NT2/D1 (cell line): ENCODE measurements around the gene RNF151.
"Not testable (repeated sequence)": the region's sequence is repeated elsewhere in the genome, so short reads cannot be mapped to it uniquely, and the experiment has no call there.

ENCODE experiments used
- DNase-seq: peaks from one replicate; pipeline ENCODE4 v3.0.0-alpha.2; 2011; ENCODE audit warnings: low read depth, low spot score
- H3K27me3 ChIP-seq: 2 replicates; pipeline ENCODE4 v1.6.0; 2011; ENCODE audit warnings: mild to moderate bottlenecking; ENCODE audit not compliant: insufficient read length, insufficient read depth
- H3K36me3 ChIP-seq: 2 replicates; pipeline ENCODE4 v1.6.1; 2011; ENCODE audit warnings: mild to moderate bottlenecking, low read length, mixed read lengths; ENCODE audit not compliant: insufficient read depth, insufficient read length
- H3K4me1 ChIP-seq: 2 replicates; pipeline ENCODE4 v1.5.1; 2011; ENCODE audit not compliant: insufficient read depth, insufficient read length
- H3K4me3 ChIP-seq: 2 replicates; pipeline ENCODE4 v1.5.1; 2011; ENCODE audit warnings: low read depth; ENCODE audit not compliant: insufficient read length
- H3K9ac ChIP-seq: 2 replicates; pipeline ENCODE4 v1.6.0; 2011; ENCODE audit warnings: low read depth; ENCODE audit not compliant: insufficient read length
- H3K9me3 ChIP-seq: 2 replicates; pipeline ENCODE4 v1.5.1; 2011; ENCODE audit warnings: mild to moderate bottlenecking, low read length; ENCODE audit not compliant: insufficient read depth
- SUZ12 ChIP-seq: IDR thresholded peaks from 2 replicates; pipeline ENCODE4 v1.6.1; 2011; ENCODE audit not compliant: insufficient read length, insufficient read depth; ENCODE audit errors: extremely low read depth
- YY1 ChIP-seq: IDR thresholded peaks from 2 replicates; pipeline ENCODE4 v1.6.1; 2011; ENCODE audit not compliant: insufficient read length, insufficient read depth
- ZNF274 ChIP-seq: IDR thresholded peaks from 2 replicates; pipeline ENCODE4 v1.6.1; 2011; ENCODE audit warnings: mild to moderate bottlenecking, low read depth, low read length

Gene RNF151

GRCh38 chr16:1966460-1966859 lies at the start of gene RNF151:
TSS of gene RNF151 (plus strand) at chr16:1966856. CDS start at chr16:1966882, 26 bp downstream.
- Histone ChIP-seq H3K36me3 (peaks cover 59% of the 10 kb centered on the region), H3K4me1 (peaks cover 7% of the 10 kb centered on the region), H3K27me3 (no peaks in the 10 kb centered on the region), H3K9ac (peak within 1 kb of the TSS; percentile 100), H3K4me3 (peak within 1 kb of the TSS; percentile 90), H3K9me3 (no peaks in the 10 kb centered on the region)
- TF ChIP-seq YY1 (no peak), ZNF274 (no peak), SUZ12 (no peak)
- no peak for DNase-seq

GRCh38 chr16:1917056-1917664 lies 49.5 kb upstream of the RNF151 start:
- Histone ChIP-seq H3K27me3 (peaks cover 51% of the 10 kb centered on the region), H3K9ac (peak overlapping the region; percentile 74), H3K36me3 (no peaks in the 10 kb centered on the region), H3K4me3 (no peak overlapping the region), H3K9me3 (no peaks in the 10 kb centered on the region), H3K4me1 (peaks cover 44% of the 10 kb centered on the region)
- no peak for DNase-seq
- TF ChIP-seq ZNF274 (no peak), YY1 (no peak), SUZ12 (no peak)

- Histone ChIP-seq H3K4me3 (peak overlapping the region; percentile 47), H3K4me1 (peaks cover 44% of the 10 kb centered on the region), H3K27me3 (peaks cover 56% of the 10 kb centered on the region), H3K36me3 (no peaks in the 10 kb centered on the region), H3K9me3 (no peaks in the 10 kb centered on the region), H3K9ac (peak overlapping the region; percentile 74)
- DNase-seq, result no peak
- TF ChIP-seq YY1 (no peak), SUZ12 (peak; percentile 80)
Measured at GRCh38 chr16:1917665-1918350, 48.8 kb upstream of the RNF151 start.

GRCh38 chr16:1918351-1919326 lies 48.0 kb upstream of the RNF151 start, which contains the start of gene HS3ST6:
TSS of gene HS3ST6 (minus strand) at chr16:1918415. CDS start at chr16:1918323, 92 bp downstream.
- peaks cover 47% of the 10 kb centered on the region for H3K4me1 ChIP-seq
- H3K9me3 ChIP-seq, result no peaks in the 10 kb centered on the region
- DNase-seq, result no peak
- H3K36me3 ChIP-seq, result no peaks in the 10 kb centered on the region
- peak within 1 kb of the TSS; percentile 74 for H3K9ac ChIP-seq
- H3K27me3 ChIP-seq, result peaks cover 63% of the 10 kb centered on the region
- H3K4me3 ChIP-seq, result peak within 1 kb of the TSS; percentile 47
- TF ChIP-seq ZNF274 (no peak), SUZ12 (no peak), YY1 (no peak)

- Histone ChIP-seq H3K4me1 (peaks cover 50% of the 10 kb centered on the region), H3K36me3 (no peaks in the 10 kb centered on the region), H3K9ac (no peak overlapping the region), H3K4me3 (no peak overlapping the region), H3K27me3 (peaks cover 63% of the 10 kb centered on the region), H3K9me3 (no peaks in the 10 kb centered on the region)
- no peak for DNase-seq
- no peak for TF ChIP-seq SUZ12
- no peak for TF ChIP-seq YY1
- no peak for TF ChIP-seq ZNF274
Measured at GRCh38 chr16:1919327-1919998, 47.2 kb upstream of the RNF151 start.

GRCh38 chr16:1920122-1920521 lies 46.5 kb upstream of the RNF151 start:
- H3K9ac ChIP-seq, DNase-seq, H3K9me3 ChIP-seq, H3K4me3 ChIP-seq, H3K36me3 ChIP-seq: not testable (repeated sequence)
- Histone ChIP-seq H3K27me3 (peaks cover 63% of the 10 kb centered on the region), H3K4me1 (peaks cover 47% of the 10 kb centered on the region)

- H3K27me3 ChIP-seq, result peaks cover 60% of the 10 kb centered on the region
- no peaks in the 10 kb centered on the region for H3K9me3 ChIP-seq
- peaks cover 49% of the 10 kb centered on the region for H3K4me1 ChIP-seq
- H3K9ac ChIP-seq, result peak overlapping the region; percentile 7
- no peaks in the 10 kb centered on the region for H3K36me3 ChIP-seq
- no peak overlapping the region for H3K4me3 ChIP-seq
- DNase-seq, result peak; percentile 63
- TF ChIP-seq ZNF274, result no peak
- TF ChIP-seq SUZ12, result no peak
- no peak for TF ChIP-seq YY1
Measured at GRCh38 chr16:1920727-1921171, 45.9 kb upstream of the RNF151 start.
